Stimulated activated CD4-positive, alpha-beta T cell treated with anti-CD3 and anti-CD28 coated beads, Interleukin-12 subunit alpha, Interleukin-12 subunit beta, amount 100 ng/mL, for 24 hours (primary cell): Measurements from ENCODE around the gene DNAJC1.
"Not testable (repeated sequence)": the region's sequence is repeated elsewhere in the genome, so short reads cannot be mapped to it uniquely, and the experiment has no call there.

Experiments used
- DNase-seq, 2 experiments: peaks; one replicate each; pipeline ENCODE4 v3.0.0-alpha.2; 2020; ENCODE audit warnings: low read depth in 2 of 2

DNAJC1 gene

GRCh38 chr10:21910798-21911197, 92.7 kb downstream of the DNAJC1 start:
- DNase-seq, result no peak

GRCh38 chr10:21907436-21907835, 96.1 kb downstream of the DNAJC1 start:
- no peak for DNase-seq

- no peak for DNase-seq
Measured at GRCh38 chr10:21904930-21905329, 98.6 kb downstream of the DNAJC1 start.

GRCh38 chr10:21899736-21900135, 103.8 kb downstream of the DNAJC1 start:
- DNase-seq, result no peak

GRCh38 chr10:21895932-21896331, 107.6 kb downstream of the DNAJC1 start:
- DNase-seq, result no peak

GRCh38 chr10:21894648-21895342, 108.7 kb downstream of the DNAJC1 start:
- DNase-seq, result no peak

GRCh38 chr10:21891439-21891838, 112.1 kb downstream of the DNAJC1 start:
- DNase-seq, result no peak

- no peak for DNase-seq
Measured at GRCh38 chr10:21889477-21890275, 113.9 kb downstream of the DNAJC1 start.

GRCh38 chr10:21888959-21889358, 114.6 kb downstream of the DNAJC1 start:
- DNase-seq, result no peak

GRCh38 chr10:21885940-21886339, 117.6 kb downstream of the DNAJC1 start:
- DNase-seq, result no peak

- DNase-seq, result no peak
Measured at GRCh38 chr10:21873198-21873597, 130.3 kb downstream of the DNAJC1 start.

- DNase-seq, result not testable (repeated sequence)
Measured at GRCh38 chr10:21872771-21873170, 130.8 kb downstream of the DNAJC1 start.

- DNase-seq, result no peak
Measured at GRCh38 chr10:21870849-21871248, 132.7 kb downstream of the DNAJC1 start.

GRCh38 chr10:21869087-21869486, 134.4 kb downstream of the DNAJC1 start:
- DNase-seq, result not testable (repeated sequence)

GRCh38 chr10:21860718-21861117, 142.8 kb downstream of the DNAJC1 start:
- no peak for DNase-seq

- DNase-seq, result no peak
Measured at GRCh38 chr10:21858455-21858854, 145.1 kb downstream of the DNAJC1 start.

GRCh38 chr10:21849607-21850006, 153.9 kb downstream of the DNAJC1 start:
- DNase-seq, result no peak

GRCh38 chr10:21843645-21844044, 159.9 kb downstream of the DNAJC1 start:
- DNase-seq, result no peak

- DNase-seq, result not testable (repeated sequence)
Measured at GRCh38 chr10:21841273-21841672, 162.3 kb downstream of the DNAJC1 start.

GRCh38 chr10:21837487-21837886, 166.0 kb downstream of the DNAJC1 start:
- not testable (repeated sequence) for DNase-seq

GRCh38 chr10:21834574-21834973, 169.0 kb downstream of the DNAJC1 start:
- not testable (repeated sequence) for DNase-seq

GRCh38 chr10:21832821-21833130, 170.8 kb downstream of the DNAJC1 start:
- no peak for DNase-seq
